Endothelial cell of umbilical vein (primary cell): ENCODE results near the gene SLC38A11. TPM values are rescaled to one million over a fixed set of nuclear protein-coding genes. Genes with fewer than 3 reads are reported as not detected.

ENCODE experiments used
- BruUV-seq: library from RNA; stranded (reverse); fragments of 400-500 nt; replicated peaks from 2 replicates; lab custom pipeline; 2021; lab: Mats Ljungman, UMichigan
- CTCF ChIA-PET: fragments of 300-600, 350-600 bp; sonication (Branson Sonifier 250); formaldehyde crosslinking; loops from one replicate; lab custom pipeline; 2021; ENCODE audit warnings: antibody characterized with exemption, inconsistent platforms; lab: Charles Lee
- POLR2A ChIA-PET: fragments of 300-600, 350-600 bp; sonication (Branson Sonifier 250); formaldehyde crosslinking; loops from one replicate; lab custom pipeline; 2021; ENCODE audit warnings: antibody characterized with exemption, inconsistent platforms; lab: Charles Lee
- DNase-seq: peaks from one replicate; pipeline ENCODE4 v3.0.0-alpha.2; 2011; ENCODE audit warnings: low read depth, low spot score
- FAIRE-seq: peaks from 2 replicates; lab custom pipeline; 2011; peaks lifted over from hg19 to GRCh38; lab: Jason Lieb, UNC
- H2AFZ ChIP-seq: 2 replicates; pipeline ENCODE4 v1.6.0; 2012; ENCODE audit warnings: low read depth, low read length, control low read depth, inconsistent platforms
- H3K27ac ChIP-seq: 2 replicates; pipeline ENCODE4 v1.5.1; 2011; ENCODE audit warnings: low read depth, mild to moderate bottlenecking, control low read depth, low read length, moderate library complexity; ENCODE audit not compliant: insufficient read depth
- H3K27me3 ChIP-seq, 2 experiments: 2 replicates each; pipeline versions ENCODE4 v1.6.0 to v1.6.1; 2011; ENCODE audit warnings: low read length in 2 of 2, mixed read lengths in 1 of 2; ENCODE audit not compliant: control insufficient read depth in 2 of 2, insufficient read depth in 2 of 2
- H3K36me3 ChIP-seq, 2 experiments: 2 replicates in 1 of 2; 3 replicates in 1 of 2; pipeline ENCODE4 v1.5.1; 2011; ENCODE audit warnings: low read length in 2 of 2, mild to moderate bottlenecking in 1 of 2, moderate library complexity in 1 of 2; ENCODE audit not compliant: control insufficient read depth in 2 of 2, insufficient read depth in 2 of 2; ENCODE audit errors: extremely low read depth in 1 of 2
- H3K4me1 ChIP-seq: 3 replicates; pipeline ENCODE4 v1.5.1; 2011; ENCODE audit warnings: mild to moderate bottlenecking, low read length; ENCODE audit not compliant: control insufficient read depth, insufficient read depth; ENCODE audit errors: extremely low read depth
- H3K4me2 ChIP-seq: 2 replicates; pipeline ENCODE4 v1.6.1; 2011; ENCODE audit warnings: low read length, control low read depth, mixed read lengths; ENCODE audit not compliant: insufficient read depth
- H3K4me3 ChIP-seq, 3 experiments: fragments of 200-600 bp in 1 of 3; sonication (generic), shearing (Covaris generic) in 1 of 3; replicated peaks in 1 of 3; 2 replicates each; pipeline ENCODE4 v1.5.1; 2011 to 2016; ENCODE audit warnings: control low read depth in 3 of 3, low read length in 3 of 3, mild to moderate bottlenecking in 2 of 3, inconsistent platforms in 1 of 3, low read depth in 1 of 3, moderate library complexity in 1 of 3; ENCODE audit not compliant: insufficient read depth in 1 of 3
- H3K79me2 ChIP-seq: 2 replicates; pipeline ENCODE4 v1.6.0; 2012; ENCODE audit warnings: low read length, inconsistent platforms; ENCODE audit not compliant: control insufficient read depth, insufficient read depth
- H3K9ac ChIP-seq: replicated peaks from 2 replicates; pipeline ENCODE3; 2011; ENCODE audit warnings: low read length, control low read depth; ENCODE audit not compliant: insufficient read depth; ENCODE audit errors: extremely low read depth
- H3K9me1 ChIP-seq: replicated peaks from 3 replicates; pipeline ENCODE4 v1.6.0; 2011; ENCODE audit warnings: mild to moderate bottlenecking, low read length; ENCODE audit not compliant: control insufficient read depth, insufficient read depth; ENCODE audit errors: extremely low read depth
- H3K9me3 ChIP-seq: replicated peaks from 2 replicates; pipeline ENCODE4 v1.5.1; 2012; ENCODE audit warnings: low read length, inconsistent platforms; ENCODE audit not compliant: control insufficient read depth, insufficient read depth
- H4K20me1 ChIP-seq: replicated peaks from 2 replicates; pipeline ENCODE3; 2011; ENCODE audit warnings: mild to moderate bottlenecking, low read length; ENCODE audit not compliant: control insufficient read depth, insufficient read depth; ENCODE audit errors: extremely low read depth
- EZH2 ChIP-seq: IDR thresholded peaks from 2 replicates; pipeline ENCODE4 v1.6.1; 2012; ENCODE audit warnings: borderline replicate concordance, low read depth, mild to moderate bottlenecking, moderate library complexity, low read length, inconsistent platforms; ENCODE audit not compliant: severe bottlenecking
- FOS ChIP-seq: IDR thresholded peaks from 2 replicates; pipeline ENCODE4 v1.6.1; 2011; ENCODE audit warnings: mild to moderate bottlenecking, low read length, moderate library complexity, borderline replicate concordance; ENCODE audit not compliant: insufficient read depth
- GATA2 ChIP-seq: IDR thresholded peaks from 2 replicates; pipeline ENCODE4 v1.7.0; 2011; ENCODE audit warnings: low read depth, mild to moderate bottlenecking, moderate library complexity, mixed read lengths, low read length; ENCODE audit not compliant: insufficient read length, insufficient read depth
- JUN ChIP-seq: IDR thresholded peaks from 2 replicates; pipeline ENCODE4 v1.6.1; 2011; ENCODE audit warnings: borderline replicate concordance, low read depth; ENCODE audit not compliant: insufficient read length, insufficient read depth
- MYC ChIP-seq: IDR thresholded peaks from one replicate; pipeline ENCODE4 v1.6.1; 2011; ENCODE audit warnings: mild to moderate bottlenecking, low read depth, low read length
- POLR2A ChIP-seq: IDR thresholded peaks from 2 replicates; pipeline ENCODE4 v1.6.1; 2012; ENCODE audit warnings: low read depth, mild to moderate bottlenecking, control low read depth, low read length
- POLR2AphosphoS5 ChIP-seq: IDR thresholded peaks from 2 replicates; pipeline ENCODE4 v1.6.1; 2012; ENCODE audit warnings: low read depth, mild to moderate bottlenecking, control low read depth, low read length, moderate library complexity; ENCODE audit not compliant: insufficient read depth
- dilution Hi-C: fragments of 300-500 bp; cut with MboI; formaldehyde crosslinking; loops from one replicate; pipeline ENCODE4 v1.15.0; 2019; ENCODE audit warnings: low sequenced_read_pairs; ENCODE audit not compliant: extremely low pct_ligation_motif_present
- intact Hi-C: fragments of 100-400 bp; cut with micrococcal nuclease; formaldehyde crosslinking; loops from one replicate; pipeline ENCODE4 v1.10.0; 2022
- polyA plus RNA-seq, 4 experiments: library from polyadenylated mRNA; depleted of rRNA in 3 of 4; stranded (reverse) in 3 of 4; unstranded in 1 of 4; fragments of >200 nt; gene quantifications; 2 replicates each; pipeline versions ENCODE4 v1.2.1 to v1.2.3, GENCODE V29; 2011 to 2012; ENCODE audit warnings: missing spikeins in 1 of 4
- total RNA-seq: library from RNA; stranded (reverse); gene quantifications from 2 replicates; pipeline ENCODE4 v1.2.3, GENCODE V29; 2021
- TF ChIP-seq, protein P1 (sequence below), 2 donors: IDR thresholded peaks; 1 replicate in 1 of 2; 2 replicates in 1 of 2; pipeline ENCODE4 v1.5.1; 2011; ENCODE audit warnings: low read length in 2 of 2, mild to moderate bottlenecking in 2 of 2, moderate library complexity in 2 of 2, control low read depth in 1 of 2, inconsistent platforms in 1 of 2, low read depth in 1 of 2; ENCODE audit not compliant: insufficient read depth in 1 of 2; ENCODE audit errors: extremely low read depth in 1 of 2
- TF ChIP-seq, protein P2 (sequence below): IDR thresholded peaks from 2 replicates; pipeline ENCODE4 v1.6.1; 2011; ENCODE audit not compliant: insufficient read depth, insufficient read length

Gene SLC38A11
- total and polyA plus RNA-seq, 2 donors (not counting 3 experiments of a cell fraction or from before 2014, with no cell fraction given) = not detected

DNA sequence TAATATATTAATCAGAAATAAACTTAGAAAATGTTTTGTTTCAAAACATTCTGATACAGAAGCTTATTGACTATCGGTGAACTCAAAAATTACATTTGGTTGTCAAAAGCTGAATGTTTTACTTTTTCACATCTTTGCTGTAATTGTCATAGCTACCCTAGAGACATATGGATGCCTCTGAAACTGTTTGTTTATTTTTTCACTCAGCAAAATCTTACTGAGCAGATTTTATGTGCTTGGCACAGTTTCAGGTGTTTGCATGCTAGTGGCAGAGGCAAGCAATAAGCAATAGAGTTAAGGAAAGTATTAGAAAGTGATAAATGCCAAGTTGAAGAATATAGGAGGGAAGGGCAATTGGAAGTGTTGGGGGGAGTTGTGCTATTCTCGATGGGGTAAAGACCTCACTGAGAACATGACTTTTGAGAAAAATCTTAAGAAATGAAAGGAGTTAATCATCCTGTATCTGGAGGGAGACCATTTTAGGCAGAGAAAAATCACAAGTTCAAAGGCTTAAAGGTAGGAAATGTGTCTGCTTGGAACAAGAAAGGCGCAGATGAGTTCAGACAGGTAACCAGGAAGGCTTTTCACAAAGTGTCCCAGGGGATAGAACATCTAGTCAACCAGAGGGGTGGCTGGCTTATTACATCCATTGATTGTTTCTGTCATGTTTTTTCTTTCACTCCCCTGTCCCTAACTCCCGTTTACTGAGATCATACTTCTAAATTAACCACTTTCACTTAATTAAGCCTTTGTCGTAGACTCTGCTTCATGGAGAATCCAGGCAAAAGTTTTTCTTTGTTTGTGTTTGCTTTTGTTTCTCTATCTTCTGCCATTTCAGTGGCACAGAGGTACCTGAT, 86.5 kb downstream of the SLC38A11 start:
- intact Hi-C loops (no loop called here), dilution Hi-C loops (no loop called here)
- POLR2A ChIA-PET = no interaction called here
- Histone ChIP-seq H3K27ac (no peak overlapping the region), H3K9me3 (no peaks in the 10 kb centered on the region), H3K9ac (no peak overlapping the region), H3K4me1 (no peaks in the 10 kb centered on the region), H2AFZ (no peak overlapping the region), H3K79me2 (no peaks in the 10 kb centered on the region), H3K4me2 (no peak overlapping the region), H3K36me3 (no peaks in the 10 kb centered on the region), H3K27me3 (no peaks in the 10 kb centered on the region), H3K4me3 (no peak overlapping the region), H3K9me1 (no peaks in the 10 kb centered on the region), H4K20me1 (no peaks in the 10 kb centered on the region)
- CTCF ChIA-PET = no interaction called here
- DNase-seq (peak; percentile 23), FAIRE-seq (no peak)
- TF ChIP-seq, protein P1, sequence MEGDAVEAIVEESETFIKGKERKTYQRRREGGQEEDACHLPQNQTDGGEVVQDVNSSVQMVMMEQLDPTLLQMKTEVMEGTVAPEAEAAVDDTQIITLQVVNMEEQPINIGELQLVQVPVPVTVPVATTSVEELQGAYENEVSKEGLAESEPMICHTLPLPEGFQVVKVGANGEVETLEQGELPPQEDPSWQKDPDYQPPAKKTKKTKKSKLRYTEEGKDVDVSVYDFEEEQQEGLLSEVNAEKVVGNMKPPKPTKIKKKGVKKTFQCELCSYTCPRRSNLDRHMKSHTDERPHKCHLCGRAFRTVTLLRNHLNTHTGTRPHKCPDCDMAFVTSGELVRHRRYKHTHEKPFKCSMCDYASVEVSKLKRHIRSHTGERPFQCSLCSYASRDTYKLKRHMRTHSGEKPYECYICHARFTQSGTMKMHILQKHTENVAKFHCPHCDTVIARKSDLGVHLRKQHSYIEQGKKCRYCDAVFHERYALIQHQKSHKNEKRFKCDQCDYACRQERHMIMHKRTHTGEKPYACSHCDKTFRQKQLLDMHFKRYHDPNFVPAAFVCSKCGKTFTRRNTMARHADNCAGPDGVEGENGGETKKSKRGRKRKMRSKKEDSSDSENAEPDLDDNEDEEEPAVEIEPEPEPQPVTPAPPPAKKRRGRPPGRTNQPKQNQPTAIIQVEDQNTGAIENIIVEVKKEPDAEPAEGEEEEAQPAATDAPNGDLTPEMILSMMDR (IDR thresholded peaks at IDR 0.05; ENCODE audit: extremely low read depth in 1 of 2, insufficient read depth in 1 of 2, low read depth in 1 of 2, low read length in 2 of 2) = no peak
- no peak for TF ChIP-seq GATA2
- no TSS peak for BruUV-seq

DNA sequence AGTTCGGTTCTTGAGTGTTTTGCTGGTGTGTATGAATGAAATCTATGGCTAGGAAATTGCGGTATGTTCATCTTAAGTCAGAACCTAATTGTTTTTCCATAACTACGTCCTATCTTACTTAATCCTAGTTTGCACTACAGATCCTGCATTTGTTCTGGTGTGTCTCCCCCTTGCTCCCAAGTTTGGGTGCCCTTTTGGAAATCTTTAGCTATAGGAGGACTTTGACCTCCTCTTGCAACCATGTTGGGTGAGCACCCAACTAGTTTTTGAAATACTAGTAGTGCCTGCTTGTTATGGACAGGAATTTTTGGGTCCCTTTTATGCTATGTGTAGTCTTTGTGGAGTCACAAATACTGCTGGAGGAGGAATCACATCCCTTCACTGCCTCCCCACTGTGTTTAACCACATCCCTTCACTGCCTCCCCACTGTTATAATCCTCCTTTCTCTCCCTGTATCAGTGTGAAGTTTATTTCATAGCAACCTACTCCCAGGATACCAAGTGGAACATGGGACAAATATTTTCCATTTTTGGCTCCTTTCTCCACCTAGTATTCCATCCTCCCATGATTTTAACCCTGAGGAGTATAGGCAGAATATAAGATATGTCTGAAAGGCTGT, 87.4 kb downstream of the SLC38A11 start:
- TF ChIP-seq EZH2 (no peak), JUN (no peak), MYC (no peak), POLR2A (no peak), POLR2AphosphoS5 (no peak), GATA2 (no peak), FOS (no peak)
- TF ChIP-seq, protein P2, sequence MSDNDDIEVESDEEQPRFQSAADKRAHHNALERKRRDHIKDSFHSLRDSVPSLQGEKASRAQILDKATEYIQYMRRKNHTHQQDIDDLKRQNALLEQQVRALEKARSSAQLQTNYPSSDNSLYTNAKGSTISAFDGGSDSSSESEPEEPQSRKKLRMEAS = no peak
- TF ChIP-seq, protein P1 (IDR thresholded peaks at IDR 0.05; ENCODE audit: extremely low read depth in 1 of 2, insufficient read depth in 1 of 2, low read depth in 1 of 2, low read length in 2 of 2) = no peak
- no peak overlapping the region for H3K4me3 ChIP-seq
- H3K27me3 ChIP-seq = no peaks in the 10 kb centered on the region
- no peaks in the 10 kb centered on the region for H3K4me1 ChIP-seq
- H3K4me2 ChIP-seq = no peak overlapping the region
- POLR2A ChIA-PET = no interaction called here
- no peak overlapping the region for H3K9ac ChIP-seq
- H4K20me1 ChIP-seq = no peaks in the 10 kb centered on the region
- no peak overlapping the region for H3K27ac ChIP-seq
- intact Hi-C loops (no loop called here), dilution Hi-C loops (no loop called here)
- FAIRE-seq = no peak
- CTCF ChIA-PET = no interaction called here
- no peak for DNase-seq
- no peak overlapping the region for H2AFZ ChIP-seq
- no peaks in the 10 kb centered on the region for H3K9me1 ChIP-seq
- no peaks in the 10 kb centered on the region for H3K36me3 ChIP-seq
- no peaks in the 10 kb centered on the region for H3K9me3 ChIP-seq
- no TSS peak for BruUV-seq
- no peaks in the 10 kb centered on the region for H3K79me2 ChIP-seq
